NCI-H2196 (cell line): ENCODE measurements around the gene BEX1.
"Not testable (repeated sequence)": the region's sequence is repeated elsewhere in the genome, so short reads cannot be mapped to it uniquely, and the experiment has no call there.

Experiments used
- DNase-seq: peaks from one replicate; lab custom pipeline; 2025; ENCODE audit not compliant: unreplicated experiment; lab: John Stamatoyannopoulos, UW

BEX1 gene

GRCh38 chrX:103063918-103064434, at the start of gene BEX1:
Gene BEX1, minus strand, starts transcription at chrX:103064171. Its CDS starts 897 bp downstream, at chrX:103063274.
- peak; percentile 85 for DNase-seq

- not testable (repeated sequence) for DNase-seq
Measured at GRCh38 chrX:103109497-103109896, 45.5 kb upstream of the BEX1 start.

GRCh38 chrX:103107836-103108235, 43.9 kb upstream of the BEX1 start:
- DNase-seq = no peak

GRCh38 chrX:103107227-103107737, 43.3 kb upstream of the BEX1 start:
- not testable (repeated sequence) for DNase-seq

DNA sequence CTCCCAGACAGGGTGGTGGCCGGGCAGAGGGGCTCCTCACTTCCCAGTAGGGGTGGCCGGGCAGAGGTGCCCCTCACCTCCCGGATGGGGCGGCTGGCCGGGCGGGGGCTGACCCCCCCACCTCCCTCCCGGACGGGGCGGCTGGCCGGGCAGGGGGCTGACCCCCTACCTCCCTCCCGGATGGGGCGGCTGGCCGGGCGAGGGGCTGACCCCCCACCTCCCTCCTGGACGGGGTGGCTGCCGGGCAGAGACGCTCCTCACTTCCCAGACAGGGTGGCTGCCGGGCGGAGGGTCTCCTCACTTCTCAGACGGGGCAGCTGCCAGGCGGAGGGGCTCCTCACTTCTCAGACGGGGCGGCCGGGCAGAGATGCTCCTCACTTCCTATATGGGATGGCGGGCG, 40.4 kb upstream of the BEX1 start:
- DNase-seq = not testable (repeated sequence)

DNA sequence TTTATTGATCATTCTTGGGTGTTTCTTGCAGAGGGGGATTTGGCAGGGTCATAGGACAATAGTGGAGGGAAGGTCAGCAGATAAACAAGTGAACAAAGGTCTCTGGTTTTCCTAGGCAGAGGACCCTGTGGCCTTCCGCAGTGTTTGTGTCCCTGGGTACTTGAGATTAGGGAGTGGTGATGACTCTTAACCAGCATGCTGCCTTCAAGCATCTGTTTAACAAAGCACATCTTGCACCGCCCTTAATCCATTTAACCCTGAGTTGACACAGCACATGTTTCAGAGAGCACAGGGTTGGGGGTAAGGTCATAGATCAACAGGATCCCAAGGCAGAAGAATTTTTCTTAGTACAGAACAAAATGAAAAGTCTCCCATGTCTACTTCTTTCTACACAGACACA, 39.9 kb upstream of the BEX1 start:
- DNase-seq = not testable (repeated sequence)

GRCh38 chrX:103101299-103102042, 37.5 kb upstream of the BEX1 start:
- no peak for DNase-seq

DNA sequence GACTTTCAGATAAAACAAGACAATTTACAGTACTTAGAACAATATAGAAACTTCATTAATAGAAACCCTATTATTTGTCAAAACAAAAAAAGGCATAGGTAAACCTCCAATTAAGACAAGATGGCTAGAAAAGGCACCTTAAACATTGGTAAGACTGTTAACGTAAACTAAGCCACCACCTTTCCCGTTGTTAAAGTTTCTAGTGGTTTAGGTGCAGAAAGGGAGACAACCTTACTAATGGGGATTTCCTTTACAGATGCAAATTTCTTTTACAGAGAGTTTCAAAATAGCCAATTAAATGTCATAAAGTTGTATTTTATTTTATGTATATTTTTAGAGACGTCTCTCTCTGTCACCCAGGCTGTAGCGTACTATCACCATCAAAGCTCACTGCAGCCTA, 36.5 kb upstream of the BEX1 start:
- no peak for DNase-seq

- DNase-seq = no peak
Measured at GRCh38 chrX:103099691-103100090, 35.7 kb upstream of the BEX1 start.

GRCh38 chrX:103098488-103098887, 34.5 kb upstream of the BEX1 start:
- DNase-seq = no peak

DNA sequence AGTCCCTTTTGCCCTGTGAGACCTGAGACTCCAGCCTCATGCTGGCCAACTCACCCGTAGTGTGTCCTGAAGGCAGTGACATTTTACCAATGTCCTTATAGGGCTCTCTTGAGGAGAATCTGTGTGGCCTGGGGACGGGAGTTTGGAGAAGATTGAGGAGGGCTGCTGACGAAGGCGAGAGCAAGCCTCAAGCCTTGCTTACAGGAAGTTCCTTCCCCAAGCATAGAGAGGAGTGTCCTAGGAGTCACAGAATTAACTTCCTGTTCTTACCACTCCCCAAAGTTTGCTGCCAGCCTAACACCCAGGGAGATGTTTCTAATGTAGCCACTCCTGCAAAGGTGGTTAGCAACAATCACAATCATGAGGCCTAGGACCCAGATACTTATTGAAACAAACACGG, 29.0 kb upstream of the BEX1 start, which contains the start of gene NXF3:
TSS of gene NXF3 (minus strand) at position 202 of the 400 bp plus-strand sequence. CDS start at position 82, 120 bp downstream.
- DNase-seq = no peak

- no peak for DNase-seq
Measured at GRCh38 chrX:103081051-103081450, 17.1 kb upstream of the BEX1 start.

DNA sequence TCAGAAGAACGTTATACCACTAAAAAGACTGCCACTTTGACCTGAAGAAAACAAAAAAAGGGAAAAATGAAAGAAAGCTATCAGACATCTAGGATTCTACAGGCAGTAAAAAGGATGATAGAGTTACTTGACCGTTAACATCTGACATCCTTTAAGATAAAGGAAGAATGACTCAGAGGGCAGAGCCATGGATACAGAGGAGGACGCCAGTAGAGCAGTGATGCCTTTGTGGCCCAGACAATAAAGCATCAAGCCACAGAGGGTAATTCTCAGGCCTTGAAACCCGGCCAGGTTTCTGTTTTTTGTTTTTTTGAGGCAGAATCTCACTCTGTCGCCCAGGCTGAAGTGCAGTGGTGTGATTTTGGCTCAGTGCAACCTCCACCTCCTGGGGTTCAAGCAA, 9.5 kb upstream of the BEX1 start:
- DNase-seq = no peak

DNA sequence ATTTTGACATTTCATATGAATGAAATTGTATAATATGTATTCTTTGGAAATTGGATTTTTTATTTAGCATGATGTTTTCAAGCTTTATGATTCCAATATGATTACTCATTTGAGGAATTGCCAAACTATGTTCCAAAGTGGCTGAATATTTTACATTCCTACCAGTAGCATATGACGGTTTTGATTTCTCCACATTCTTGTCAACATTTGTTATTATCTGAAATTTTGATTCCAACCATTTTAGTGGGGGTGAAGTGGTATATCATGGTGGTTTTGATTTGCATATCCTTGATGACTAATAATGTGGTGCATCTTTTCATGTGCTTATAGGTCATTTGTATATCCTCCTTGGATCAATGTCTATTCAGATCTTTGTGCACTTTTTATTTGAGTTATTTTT, 2.6 kb upstream of the BEX1 start:
- DNase-seq = no peak

DNA sequence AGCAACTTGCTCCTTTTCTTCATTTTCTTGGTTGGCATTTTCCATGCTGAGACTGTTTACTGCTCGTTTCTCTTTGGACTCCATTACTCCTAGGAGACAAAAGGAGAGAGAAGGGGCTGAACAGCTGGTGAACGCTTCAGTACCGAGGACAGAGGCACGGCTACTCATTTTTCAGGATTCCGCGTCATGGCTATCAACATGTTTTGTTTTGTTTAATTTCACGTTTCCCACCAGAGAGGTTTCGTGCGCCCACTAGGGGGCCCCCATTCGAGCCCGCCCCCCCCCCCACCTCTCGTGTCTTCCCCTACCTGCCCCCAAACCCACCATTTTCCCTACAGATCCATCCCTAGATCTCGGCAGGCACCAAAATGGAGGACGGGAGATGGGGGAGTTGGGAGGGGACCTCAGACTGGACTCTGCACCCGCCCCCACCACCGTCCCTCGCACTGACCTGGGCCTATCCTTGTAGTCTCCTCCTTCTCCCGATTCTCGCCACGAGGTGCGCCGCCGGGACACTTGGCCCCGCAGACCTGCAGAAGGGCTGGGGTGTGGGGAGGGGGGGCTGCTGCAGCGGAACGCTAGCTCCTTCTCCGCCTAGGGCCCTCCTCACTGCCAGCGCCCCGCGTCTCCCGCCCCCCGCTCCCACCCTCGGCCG, 653 bp downstream of the BEX1 start:
- peak; percentile 59 for DNase-seq

DNA sequence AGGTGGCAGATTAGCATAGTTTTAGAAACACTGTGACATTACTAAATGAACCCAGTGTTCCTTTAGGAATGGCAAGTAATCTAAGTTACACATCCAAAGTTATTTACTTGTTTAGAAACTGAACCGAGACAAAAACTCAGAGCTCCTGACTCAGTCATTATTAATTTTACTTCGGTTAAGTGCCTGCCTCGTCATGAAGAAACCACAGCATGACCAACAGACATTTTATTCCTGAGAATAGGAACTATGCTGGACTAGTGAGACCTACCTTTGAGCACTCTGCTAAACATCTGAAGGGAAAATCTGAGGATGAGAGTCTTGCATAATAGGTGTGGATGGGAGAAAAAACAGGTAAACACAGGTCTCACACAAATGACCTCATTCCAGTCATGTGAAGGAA, 2.5 kb downstream of the BEX1 start:
- no peak for DNase-seq

GRCh38 chrX:103056902-103057301, 7.1 kb downstream of the BEX1 start:
- DNase-seq = no peak

- no peak for DNase-seq
Measured at GRCh38 chrX:103052625-103053024, 11.3 kb downstream of the BEX1 start.

- no peak for DNase-seq
Measured at GRCh38 chrX:103051260-103051789, 12.6 kb downstream of the BEX1 start.

DNA sequence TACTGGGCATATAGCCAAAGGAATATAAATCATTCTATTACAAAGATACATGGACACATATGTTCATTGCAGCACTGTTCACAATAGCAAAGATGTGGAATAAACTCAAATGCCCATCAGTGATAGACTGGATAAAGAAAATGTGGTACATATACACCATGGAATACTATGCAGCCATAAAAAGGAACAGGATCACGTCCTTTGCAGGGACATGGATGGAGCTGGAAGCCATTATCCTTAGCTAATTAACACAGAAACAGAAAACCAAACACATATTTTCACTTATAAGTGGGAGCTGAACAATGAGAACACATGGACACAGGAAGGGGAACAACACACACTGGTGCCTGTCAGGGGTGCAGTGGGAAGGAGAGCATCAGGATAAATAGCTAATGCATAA, 30.6 kb downstream of the BEX1 start:
- not testable (repeated sequence) for DNase-seq

GRCh38 chrX:103017542-103017941, 46.4 kb downstream of the BEX1 start:
- DNase-seq = no peak

- DNase-seq = no peak
Measured at GRCh38 chrX:103012945-103013344, 51.0 kb downstream of the BEX1 start.
